Common myeloid progenitor, CD34-positive (primary cell): Measurements from ENCODE around the gene MEGF6.

Experiments used
- CTCF ChIA-PET: fragments of 350-600 bp; sonication (Branson Sonifier 250); formaldehyde crosslinking; loops from one replicate; lab custom pipeline; 2021; ENCODE audit warnings: antibody characterized with exemption; lab: Charles Lee
- POLR2A ChIA-PET: fragments of 350-600 bp; sonication (Branson Sonifier 250); formaldehyde crosslinking; loops from one replicate; lab custom pipeline; 2021; ENCODE audit warnings: antibody characterized with exemption; lab: Charles Lee
- DNase-seq, 3 donors: peaks; one replicate each; pipeline versions ENCODE4 v3.0.0 to v3.0.0-alpha.2; 2013
- H3K27ac ChIP-seq, 2 experiments: 1 replicate in 1 of 2; 2 replicates in 1 of 2; pipeline ENCODE4 v1.7.0; 2013; ENCODE audit warnings: inconsistent platforms in 2 of 2, low read length in 2 of 2, mild to moderate bottlenecking in 2 of 2, low read depth in 1 of 2, moderate library complexity in 1 of 2; ENCODE audit not compliant: severe bottlenecking in 2 of 2, insufficient read depth in 1 of 2, poor library complexity in 1 of 2
- H3K27me3 ChIP-seq, 5 experiments: replicated peaks in 2 of 5; 1 replicate in 3 of 5; 2 replicates in 2 of 5; pipeline versions ENCODE4 v1.6.1 to v1.7.0; 2013; ENCODE audit warnings: low read length in 4 of 5, mild to moderate bottlenecking in 2 of 5, moderate library complexity in 2 of 5, inconsistent platforms in 1 of 5; ENCODE audit not compliant: insufficient read depth in 5 of 5, control insufficient read depth in 4 of 5
- H3K36me3 ChIP-seq, 4 experiments: 1 replicate in 2 of 4; 2 replicates in 2 of 4; pipeline versions ENCODE4 v1.6.1 to v1.7.0; 2013; ENCODE audit warnings: low read length in 3 of 4, control low read depth in 1 of 4, mild to moderate bottlenecking in 1 of 4; ENCODE audit not compliant: control insufficient read depth in 4 of 4, insufficient read depth in 4 of 4
- H3K4me1 ChIP-seq, 4 experiments: 1 replicate in 3 of 4; 2 replicates in 1 of 4; pipeline versions ENCODE4 v1.6.1 to v1.7.1; 2013; ENCODE audit warnings: low read length in 3 of 4, mild to moderate bottlenecking in 3 of 4, control low read depth in 1 of 4, inconsistent platforms in 1 of 4, moderate library complexity in 1 of 4; ENCODE audit not compliant: control insufficient read depth in 4 of 4, insufficient read depth in 4 of 4; ENCODE audit errors: control extremely low read depth in 1 of 4
- H3K4me3 ChIP-seq, 7 experiments: 1 replicate in 4 of 7; 2 replicates in 3 of 7; pipeline versions ENCODE4 v1.5.1 to v1.7.0; 2013; ENCODE audit warnings: mild to moderate bottlenecking in 7 of 7, low read length in 6 of 7, moderate library complexity in 6 of 7, inconsistent platforms in 2 of 7, low read depth in 2 of 7, control low read depth in 1 of 7; ENCODE audit not compliant: insufficient read depth in 4 of 7, control insufficient read depth in 1 of 7; ENCODE audit errors: extremely low read depth in 1 of 7
- H3K9me3 ChIP-seq, 5 experiments: 1 replicate in 4 of 5; 2 replicates in 1 of 5; pipeline versions ENCODE4 v1.6.1 to v1.7.1; 2013; ENCODE audit warnings: low read length in 4 of 5, mild to moderate bottlenecking in 2 of 5, inconsistent platforms in 1 of 5, low read depth in 1 of 5, moderate library complexity in 1 of 5; ENCODE audit not compliant: control insufficient read depth in 4 of 5, insufficient read depth in 2 of 5; ENCODE audit errors: control extremely low read depth in 1 of 5
- WGBS: methylation state at CpG from one replicate; pipeline ENCODE4 v1.1.5; 2013; ENCODE audit not compliant: insufficient coverage; 5-methylcytosine and 5-hydroxymethylcytosine counted together

MEGF6 gene

DNA sequence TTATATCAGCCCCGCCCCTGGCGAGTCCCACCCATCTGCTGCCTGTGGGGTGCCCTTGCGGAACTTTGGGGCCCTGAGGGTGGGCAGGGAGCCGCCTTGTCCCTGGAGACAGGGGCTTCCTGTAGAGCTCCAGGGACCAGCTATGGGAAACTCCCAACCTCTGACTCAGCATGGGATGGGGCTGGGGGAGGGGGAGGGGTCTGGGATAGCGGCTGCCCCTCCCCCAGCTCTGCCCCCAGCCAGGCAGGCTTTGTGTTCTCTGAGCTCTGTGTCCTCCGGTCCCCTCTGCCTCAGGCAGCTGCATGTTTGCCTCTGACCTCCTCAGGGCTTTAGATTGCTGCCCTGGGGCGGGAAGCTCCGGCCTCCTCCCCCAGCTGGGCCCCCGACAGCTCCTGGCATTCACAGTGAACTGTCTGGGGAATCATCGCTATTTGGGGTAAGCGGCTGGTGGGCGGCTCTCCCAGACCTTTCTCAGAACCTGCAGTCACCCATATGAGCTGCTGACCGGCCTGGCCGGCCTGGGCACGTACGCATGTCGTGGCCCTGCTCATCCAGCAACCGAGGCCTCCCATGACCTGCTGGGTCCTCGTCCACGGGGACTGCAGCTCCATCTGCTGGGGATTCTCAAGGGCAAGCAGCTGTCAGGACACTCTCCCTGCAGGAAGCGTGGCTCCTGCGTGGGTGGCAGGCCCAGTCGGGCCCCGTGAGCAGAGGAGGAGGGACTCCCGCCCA is 139.8 kb downstream of the MEGF6 start:
- H3K4me3 ChIP-seq: no peak overlapping the region
- H3K4me1 ChIP-seq: peaks cover 0 to 5% (median 0%) of the 10 kb centered on the region in 4 experiments
- H3K27ac ChIP-seq: no peak overlapping the region
- no peaks in the 10 kb centered on the region for H3K9me3 ChIP-seq
- DNase-seq: peak in 2 of 3 donors; percentile 26 to 43
- POLR2A ChIA-PET: interaction anchor here (0.6 kb wide), 1 partner anchor 491 kb away, joined by 3 read pairs; no protein-coding TSS in a partner anchor
- 55% methylated on average over 20 of the region's 25 CpGs for WGBS
- H3K27me3 ChIP-seq: no peaks in the 10 kb centered on the region
- H3K36me3 ChIP-seq: no peaks in the 10 kb centered on the region
- CTCF ChIA-PET: interaction anchor here (1.0 to 3.2 kb wide), 7 partner anchors 12 to 33 kb away, joined by 3 to 23 read pairs (median 4); partner anchors contain the start of gene ARHGEF16

DNA sequence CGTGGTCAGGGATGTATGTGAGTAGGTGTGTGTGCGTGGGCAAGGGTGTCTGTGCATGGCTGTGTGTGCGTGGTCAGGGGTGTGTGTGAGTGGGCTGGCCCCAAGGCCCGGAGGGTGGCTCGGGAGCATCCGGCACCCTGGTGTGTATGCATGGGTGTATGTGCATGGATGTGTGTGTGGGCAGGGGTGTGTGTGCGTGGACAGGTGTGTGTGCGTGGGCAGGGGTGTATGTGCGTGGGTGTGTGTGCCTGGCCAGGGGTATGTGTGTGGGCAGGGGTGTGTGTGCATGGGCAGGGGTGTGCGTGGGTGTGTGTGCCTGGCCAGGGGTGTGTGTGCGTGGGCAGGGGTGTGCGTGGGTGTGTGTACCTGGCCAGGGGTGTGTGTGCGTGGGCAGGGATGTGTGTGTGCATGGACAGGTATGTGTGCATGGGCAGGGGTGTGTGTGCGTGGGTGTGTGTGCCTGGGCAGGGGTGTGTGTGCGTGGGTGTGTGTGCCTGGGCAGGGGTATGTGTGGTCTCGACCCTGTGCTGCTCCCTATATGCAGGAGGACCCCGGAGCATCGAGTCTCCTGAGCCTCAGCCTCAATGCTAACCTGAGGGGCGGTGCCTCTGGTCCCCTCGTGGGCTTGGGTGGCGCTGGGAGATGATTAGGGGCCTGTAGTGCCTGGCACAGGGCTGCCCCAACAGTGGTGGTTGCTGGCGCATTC is 140.5 kb downstream of the MEGF6 start:
- CTCF ChIA-PET: interaction anchor here (1.1 to 3.2 kb wide), 6 partner anchors 12 to 32 kb away, joined by 3 to 23 read pairs (median 4); no protein-coding TSS in a partner anchor
- Histone ChIP-seq H3K27me3 (no peaks in the 10 kb centered on the region), H3K4me1 (peaks cover 0 to 5% (median 0%) of the 10 kb centered on the region in 4 experiments), H3K4me3 (no peak overlapping the region), H3K36me3 (no peaks in the 10 kb centered on the region), H3K9me3 (no peaks in the 10 kb centered on the region), H3K27ac (no peak overlapping the region)
- no peak for DNase-seq
- POLR2A ChIA-PET: interaction anchor here (0.6 kb wide), 1 partner anchor 490 kb away, joined by 3 read pairs; no protein-coding TSS in a partner anchor
- 93% methylated on average over 18 of the region's 22 CpGs for WGBS

DNA sequence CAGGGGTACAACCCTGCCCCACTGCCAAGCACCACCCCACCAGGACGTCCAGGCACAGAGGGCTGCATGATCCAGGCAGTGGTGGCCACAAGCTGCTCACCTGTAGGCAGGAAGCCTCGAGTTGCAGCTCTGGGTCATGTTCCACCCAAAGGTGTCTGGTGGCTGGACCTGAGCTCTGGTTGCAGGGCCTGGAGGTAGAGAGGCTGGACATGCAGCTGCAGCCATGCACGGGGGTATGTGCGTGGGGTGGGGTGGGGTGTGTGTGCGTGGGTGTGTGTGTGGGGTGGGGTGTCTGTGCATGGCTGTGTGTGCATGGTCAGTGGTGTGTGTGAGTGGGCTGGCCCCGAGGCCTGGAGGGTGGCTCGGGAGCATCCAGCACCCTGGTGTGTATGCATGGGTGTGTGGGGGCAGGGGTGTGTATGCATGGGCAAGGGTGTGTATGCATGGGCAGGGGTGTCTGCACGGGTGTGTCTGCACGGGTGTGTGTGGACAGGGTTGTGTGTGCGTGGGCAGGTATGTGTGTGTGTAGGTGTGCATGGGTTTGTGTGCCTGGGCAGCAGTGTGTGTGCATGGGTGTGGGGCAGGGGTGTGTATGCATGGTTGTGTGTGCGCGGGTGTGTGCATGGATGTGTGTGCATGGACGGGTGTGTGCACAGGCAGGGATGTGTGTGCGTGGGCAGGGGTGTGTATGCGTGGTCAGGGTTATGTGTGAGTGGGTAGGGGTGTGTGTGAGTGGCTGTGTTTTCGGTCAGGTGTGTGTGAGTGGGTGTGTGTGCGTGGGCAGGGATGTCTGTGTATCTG is 141.3 kb downstream of the MEGF6 start:
- Histone ChIP-seq H3K4me3 (no peak overlapping the region), H3K9me3 (no peaks in the 10 kb centered on the region), H3K36me3 (no peaks in the 10 kb centered on the region), H3K27me3 (no peaks in the 10 kb centered on the region), H3K27ac (no peak overlapping the region), H3K4me1 (peaks cover 0 to 5% (median 0%) of the 10 kb centered on the region in 4 experiments)
- POLR2A ChIA-PET: interaction anchor here (0.6 kb wide), 1 partner anchor 1479 kb away, joined by 3 read pairs; no protein-coding TSS in a partner anchor
- CTCF ChIA-PET: no interaction called here
- WGBS: 99% methylated on average over 13 of the region's 17 CpGs
- no peak for DNase-seq

DNA sequence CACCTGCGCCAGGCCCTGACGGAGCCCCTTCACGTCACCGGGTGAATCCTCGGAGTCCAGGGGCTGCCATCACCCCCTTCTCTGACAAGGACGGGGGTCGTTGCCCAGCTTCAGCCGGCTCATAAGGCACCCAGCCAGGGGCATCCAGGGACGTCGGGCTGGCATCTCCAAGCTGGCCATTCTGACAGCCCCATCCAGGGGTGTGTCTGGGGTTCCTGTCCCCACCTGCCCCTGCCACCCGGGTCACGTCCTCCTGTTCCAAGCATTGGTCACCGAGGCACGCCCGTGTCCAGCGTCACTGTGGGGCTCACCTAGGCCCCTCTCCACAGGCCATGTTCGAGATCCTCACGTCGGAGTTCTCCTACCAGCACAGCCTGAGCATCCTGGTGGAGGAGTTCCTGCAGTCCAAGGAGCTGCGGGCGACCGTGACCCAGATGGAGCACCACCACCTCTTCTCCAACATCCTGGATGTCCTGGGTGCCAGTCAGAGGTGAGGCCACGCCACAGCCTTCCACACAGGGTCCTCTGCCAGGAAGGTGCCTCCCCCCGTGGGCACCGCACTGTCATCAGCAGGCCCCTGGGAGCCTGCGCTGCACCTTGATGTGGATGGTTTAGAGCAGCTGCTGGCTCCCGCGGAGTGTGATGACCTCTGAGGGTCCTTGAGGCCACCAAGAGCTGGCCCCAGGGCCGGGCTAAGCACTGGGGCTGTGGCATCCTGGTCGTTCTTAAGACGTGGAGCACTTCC is 142.0 kb downstream of the MEGF6 start:
- 98% methylated on average over 30 of the region's 31 CpGs for WGBS
- H3K9me3 ChIP-seq: no peaks in the 10 kb centered on the region
- ChIA-PET CTCF (no interaction called here), POLR2A (interaction anchor here (0.6 kb wide), 1 partner anchor 1479 kb away, joined by 3 read pairs; no protein-coding TSS in a partner anchor)
- no peak for DNase-seq
- H3K27me3 ChIP-seq: no peaks in the 10 kb centered on the region
- H3K36me3 ChIP-seq: no peaks in the 10 kb centered on the region
- no peak overlapping the region for H3K4me3 ChIP-seq
- peaks cover 0 to 5% (median 0%) of the 10 kb centered on the region in 4 experiments for H3K4me1 ChIP-seq
- no peak overlapping the region for H3K27ac ChIP-seq

GRCh38 chr1:3468236-3469103 is 142.8 kb downstream of the MEGF6 start:
- no peak overlapping the region for H3K4me3 ChIP-seq
- POLR2A ChIA-PET: no interaction called here
- no peak overlapping the region for H3K27ac ChIP-seq
- 94% methylated on average over 30 of the region's 34 CpGs for WGBS
- no peak for DNase-seq
- no peaks in the 10 kb centered on the region for H3K36me3 ChIP-seq
- H3K4me1 ChIP-seq: peaks cover 0 to 5% (median 0%) of the 10 kb centered on the region in 4 experiments
- CTCF ChIA-PET: interaction anchor here (1.0 kb wide), 1 partner anchor 10 kb away, joined by 3 read pairs; no protein-coding TSS in a partner anchor
- no peaks in the 10 kb centered on the region for H3K9me3 ChIP-seq
- no peaks in the 10 kb centered on the region for H3K27me3 ChIP-seq
